T-helper 1 cell treated with Interleukin-12 subunit alpha and Interleukin-12 subunit beta and Interleukin-4 antibody, amounts not matched to agents 30 ng/mL and 1 ng/mL, for 36 hours (primary cell): ENCODE measurements around the gene MAP4K2. TPM values are rescaled to one million over a fixed set of nuclear protein-coding genes. Genes with fewer than 3 reads are reported as not detected.

Source experiments
- intact Hi-C: fragments of 100-400 bp; cut with micrococcal nuclease; formaldehyde crosslinking; loops from one replicate; pipeline ENCODE4 v1.15.1; 2024
- total RNA-seq: library from RNA; stranded (reverse); gene quantifications from 2 replicates; pipeline ENCODE4 v1.2.3, GENCODE V29; 2022

The MAP4K2 gene
- 79.2 and 80.7 TPM in 2 replicates for total RNA-seq

- intact Hi-C loops = loop anchor here (1.0 to 5.0 kb wide), 5 partner anchors 25 to 224 kb away; partner anchors contain the start of genes ATG2A, PPP2R5B, RASGRP2 and SF1
Observed at GRCh38 chr11:64803158-64803845, at the start of gene MAP4K2. Gene MAP4K2, minus strand, starts transcription at chr11:64803214. Its CDS starts 65 bp downstream, at chr11:64803149.

- intact Hi-C loops = loop anchor here (1.0 to 2.0 kb wide), 3 partner anchors 7 to 33 kb away; no protein-coding TSS in a partner anchor
Observed at GRCh38 chr11:64851831-64852351, 48.9 kb upstream of the MAP4K2 start.

GRCh38 chr11:64850979-64851567, 48.1 kb upstream of the MAP4K2 start:
- intact Hi-C loops = loop anchor here (1.0 to 2.0 kb wide), 3 partner anchors 8 to 34 kb away; no protein-coding TSS in a partner anchor

GRCh38 chr11:64849598-64850356, 46.8 kb upstream of the MAP4K2 start:
- intact Hi-C loops = loop anchor here (2.0 to 5.0 kb wide), 2 partner anchors 15 to 62 kb away; no protein-coding TSS in a partner anchor

- intact Hi-C loops = loop anchor here (5.0 kb wide), 1 partner anchor 62 kb away; no protein-coding TSS in a partner anchor
Observed at GRCh38 chr11:64848826-64849597, 46.0 kb upstream of the MAP4K2 start.

- intact Hi-C loops = loop anchor here (5.0 kb wide), 1 partner anchor 61 kb away; no protein-coding TSS in a partner anchor
Observed at GRCh38 chr11:64848214-64848825, 45.3 kb upstream of the MAP4K2 start.

GRCh38 chr11:64846998-64847666, 44.1 kb upstream of the MAP4K2 start:
- intact Hi-C loops = loop anchor here (1.0 to 5.0 kb wide), 11 partner anchors 31 to 270 kb away; partner anchors contain the start of genes ATG2A, EHD1, PPP2R5B and SNX15

GRCh38 chr11:64845776-64846129, 42.7 kb upstream of the MAP4K2 start:
- intact Hi-C loops = loop anchor here (2.0 to 5.0 kb wide), 3 partner anchors 35 to 79 kb away; partner anchors contain the start of genes MEN1 and PPP2R5B

GRCh38 chr11:64845129-64845775, 42.2 kb upstream of the MAP4K2 start:
- intact Hi-C loops = loop anchor here (2.0 to 5.0 kb wide), 2 partner anchors 34 to 58 kb away; partner anchors contain the start of gene MEN1

- intact Hi-C loops = loop anchor here (2.0 to 5.0 kb wide), 2 partner anchors 34 to 57 kb away; partner anchors contain the start of gene MEN1
Observed at GRCh38 chr11:64844330-64845128, 41.5 kb upstream of the MAP4K2 start, which contains the start of gene CDC42BPG. Gene CDC42BPG, minus strand, starts transcription at chr11:64844653. Its CDS starts 84 bp downstream, at chr11:64844569.

GRCh38 chr11:64843686-64844329, 40.8 kb upstream of the MAP4K2 start:
- intact Hi-C loops = loop anchor here (2.0 kb wide), 1 partner anchor 33 kb away; the partner anchor contains the start of gene MEN1

GRCh38 chr11:64842851-64843685, 40.1 kb upstream of the MAP4K2 start:
- intact Hi-C loops = no loop called here

GRCh38 chr11:64842366-64842759, 39.3 kb upstream of the MAP4K2 start:
- intact Hi-C loops = no loop called here

GRCh38 chr11:64841592-64842365, 38.8 kb upstream of the MAP4K2 start:
- intact Hi-C loops = no loop called here
